M059J (cell line): ENCODE results near the gene RABIF. TPM values are rescaled to one million over a fixed set of nuclear protein-coding genes. Genes with fewer than 3 reads are reported as not detected.
"Not testable (repeated sequence)": the region's sequence is repeated elsewhere in the genome, so short reads cannot be mapped to it uniquely, and the experiment has no call there.

Experiments used
- DNase-seq: peaks from one replicate; pipeline ENCODE4 v3.0.0-alpha.2; 2012; ENCODE audit warnings: low read depth
- total RNA-seq: library from RNA; depleted of rRNA; stranded (reverse); fragments of >200 nt; shearing (Covaris generic); gene quantifications from 2 replicates; pipeline ENCODE4 v1.2.3, GENCODE V29; 2014; rRNA removed

Gene RABIF
- total RNA-seq: 10.0 and 11.7 TPM in 2 replicates

GRCh38 chr1:202888531-202889360 lies at the start of gene RABIF:
Gene RABIF, minus strand, starts transcription at chr1:202889149. Its CDS starts 51 bp downstream, at chr1:202889098.
- DNase-seq: peak; percentile 95

- no peak for DNase-seq
These were observed 49.5 kb upstream of the RABIF start for GRCh38 chr1:202938287-202938925.

GRCh38 chr1:202936409-202936808 lies 47.5 kb upstream of the RABIF start:
- not testable (repeated sequence) for DNase-seq

GRCh38 chr1:202935844-202936243 lies 46.9 kb upstream of the RABIF start:
- no peak for DNase-seq

- DNase-seq: no peak
These were observed 45.8 kb upstream of the RABIF start for GRCh38 chr1:202934755-202935154.

GRCh38 chr1:202932476-202932875 lies 43.5 kb upstream of the RABIF start:
- no peak for DNase-seq

GRCh38 chr1:202926581-202927491 lies 37.9 kb upstream of the RABIF start, which contains the start of gene KLHL12:
Gene KLHL12, minus strand, starts transcription at chr1:202927234. Its CDS starts 2,072 bp downstream, at chr1:202925162.
- DNase-seq: peak; percentile 95

GRCh38 chr1:202923533-202923932 lies 34.6 kb upstream of the RABIF start:
- no peak for DNase-seq

GRCh38 chr1:202919615-202920014 lies 30.7 kb upstream of the RABIF start:
- no peak for DNase-seq

GRCh38 chr1:202915146-202915545 lies 26.2 kb upstream of the RABIF start:
- DNase-seq: no peak

GRCh38 chr1:202912476-202912875 lies 23.5 kb upstream of the RABIF start:
- not testable (repeated sequence) for DNase-seq

- DNase-seq: no peak
These were observed 20.5 kb upstream of the RABIF start for GRCh38 chr1:202909494-202909893.

GRCh38 chr1:202908998-202909397 lies 20.0 kb upstream of the RABIF start:
- no peak for DNase-seq

- DNase-seq: no peak
These were observed 16.4 kb upstream of the RABIF start for GRCh38 chr1:202905331-202905730.

GRCh38 chr1:202903808-202904207 lies 14.9 kb upstream of the RABIF start:
- DNase-seq: not testable (repeated sequence)

GRCh38 chr1:202901555-202901954 lies 12.6 kb upstream of the RABIF start:
- no peak for DNase-seq

- no peak for DNase-seq
These were observed 3.6 kb upstream of the RABIF start for GRCh38 chr1:202892501-202892900.

- DNase-seq: no peak
These were observed 1.4 kb upstream of the RABIF start for GRCh38 chr1:202890392-202890791.

- DNase-seq: peak; percentile 74
These were observed 773 bp downstream of the RABIF start for GRCh38 chr1:202888221-202888530.

GRCh38 chr1:202880961-202881460 lies 7.9 kb downstream of the RABIF start:
- no peak for DNase-seq

GRCh38 chr1:202880062-202880461 lies 8.9 kb downstream of the RABIF start:
- no peak for DNase-seq

GRCh38 chr1:202879128-202879527 lies 9.8 kb downstream of the RABIF start:
- DNase-seq: no peak
